Measurements from ENCODE around the gene FBXO2.
"Not testable (repeated sequence)": the region's sequence is repeated elsewhere in the genome, so short reads cannot be mapped to it uniquely, and the experiment has no call there.

FBXO2 gene

GRCh38 chr1:11616766-11617165 is 37.5 kb downstream of the FBXO2 start:
- in situ Hi-C loops (cut with MboI; ENCODE audit: low sequenced_read_pairs, unreplicated experiment) = no loop called here
- no peak for DNase-seq (ENCODE audit: low spot score)

GRCh38 chr1:11615090-11615489 is 39.1 kb downstream of the FBXO2 start:
- in situ Hi-C loops (cut with MboI; ENCODE audit: low sequenced_read_pairs, unreplicated experiment) = no loop called here
- DNase-seq (ENCODE audit: low spot score) = no peak
- TF ChIP-seq, protein P1, sequence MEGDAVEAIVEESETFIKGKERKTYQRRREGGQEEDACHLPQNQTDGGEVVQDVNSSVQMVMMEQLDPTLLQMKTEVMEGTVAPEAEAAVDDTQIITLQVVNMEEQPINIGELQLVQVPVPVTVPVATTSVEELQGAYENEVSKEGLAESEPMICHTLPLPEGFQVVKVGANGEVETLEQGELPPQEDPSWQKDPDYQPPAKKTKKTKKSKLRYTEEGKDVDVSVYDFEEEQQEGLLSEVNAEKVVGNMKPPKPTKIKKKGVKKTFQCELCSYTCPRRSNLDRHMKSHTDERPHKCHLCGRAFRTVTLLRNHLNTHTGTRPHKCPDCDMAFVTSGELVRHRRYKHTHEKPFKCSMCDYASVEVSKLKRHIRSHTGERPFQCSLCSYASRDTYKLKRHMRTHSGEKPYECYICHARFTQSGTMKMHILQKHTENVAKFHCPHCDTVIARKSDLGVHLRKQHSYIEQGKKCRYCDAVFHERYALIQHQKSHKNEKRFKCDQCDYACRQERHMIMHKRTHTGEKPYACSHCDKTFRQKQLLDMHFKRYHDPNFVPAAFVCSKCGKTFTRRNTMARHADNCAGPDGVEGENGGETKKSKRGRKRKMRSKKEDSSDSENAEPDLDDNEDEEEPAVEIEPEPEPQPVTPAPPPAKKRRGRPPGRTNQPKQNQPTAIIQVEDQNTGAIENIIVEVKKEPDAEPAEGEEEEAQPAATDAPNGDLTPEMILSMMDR (IDR thresholded peaks at IDR 0.05; ENCODE audit: borderline replicate concordance, control extremely low read depth, extremely low read depth, insufficient read depth, missing control alignments) = no peak

More at GRCh38 chr1:11616766-11617165, 37.5 kb downstream of the FBXO2 start:
- TF ChIP-seq, protein P1 (IDR thresholded peaks at IDR 0.05; ENCODE audit: borderline replicate concordance, control extremely low read depth, extremely low read depth, insufficient read depth, missing control alignments) = no peak

DNA sequence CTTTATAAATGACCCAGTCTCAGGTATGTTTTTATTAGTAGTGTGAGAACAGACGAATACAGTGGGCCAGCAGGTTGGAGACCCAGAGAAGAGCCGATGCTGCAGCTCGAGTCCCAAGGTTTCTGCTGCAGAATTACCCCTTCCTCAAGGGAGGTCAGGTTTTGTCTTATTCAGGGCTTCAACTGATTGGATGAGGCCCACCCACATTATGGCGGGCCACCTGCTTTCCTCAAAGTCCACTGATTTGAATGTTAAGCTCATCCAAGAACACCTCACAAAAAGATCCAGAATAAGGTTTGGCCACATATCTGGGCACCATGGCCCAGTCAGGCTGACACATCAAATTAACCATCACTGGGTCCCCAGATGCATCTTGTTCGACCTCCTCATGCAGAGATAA is 40.9 kb downstream of the FBXO2 start:
- in situ Hi-C loops (cut with MboI; ENCODE audit: low sequenced_read_pairs, unreplicated experiment) = no loop called here
- DNase-seq (ENCODE audit: low spot score) = no peak
- TF ChIP-seq, protein P1 (IDR thresholded peaks at IDR 0.05; ENCODE audit: borderline replicate concordance, control extremely low read depth, extremely low read depth, insufficient read depth, missing control alignments) = no peak

GRCh38 chr1:11611638-11612327 is 42.4 kb downstream of the FBXO2 start:
- no peak for DNase-seq (ENCODE audit: low spot score)
- in situ Hi-C loops (cut with MboI; ENCODE audit: low sequenced_read_pairs, unreplicated experiment) = no loop called here
- TF ChIP-seq, protein P1 (IDR thresholded peaks at IDR 0.05; ENCODE audit: borderline replicate concordance, control extremely low read depth, extremely low read depth, insufficient read depth, missing control alignments) = no peak

- TF ChIP-seq, protein P1 (IDR thresholded peaks at IDR 0.05; ENCODE audit: borderline replicate concordance, control extremely low read depth, extremely low read depth, insufficient read depth, missing control alignments) = no peak
- no peak for DNase-seq (ENCODE audit: low spot score)
- in situ Hi-C loops (cut with MboI; ENCODE audit: low sequenced_read_pairs, unreplicated experiment) = no loop called here
Measured at GRCh38 chr1:11610629-11611180, 43.5 kb downstream of the FBXO2 start.

GRCh38 chr1:11609378-11609777 is 44.9 kb downstream of the FBXO2 start:
- DNase-seq (ENCODE audit: low spot score); in situ Hi-C loops (cut with MboI; ENCODE audit: low sequenced_read_pairs, unreplicated experiment): not testable (repeated sequence)

DNA sequence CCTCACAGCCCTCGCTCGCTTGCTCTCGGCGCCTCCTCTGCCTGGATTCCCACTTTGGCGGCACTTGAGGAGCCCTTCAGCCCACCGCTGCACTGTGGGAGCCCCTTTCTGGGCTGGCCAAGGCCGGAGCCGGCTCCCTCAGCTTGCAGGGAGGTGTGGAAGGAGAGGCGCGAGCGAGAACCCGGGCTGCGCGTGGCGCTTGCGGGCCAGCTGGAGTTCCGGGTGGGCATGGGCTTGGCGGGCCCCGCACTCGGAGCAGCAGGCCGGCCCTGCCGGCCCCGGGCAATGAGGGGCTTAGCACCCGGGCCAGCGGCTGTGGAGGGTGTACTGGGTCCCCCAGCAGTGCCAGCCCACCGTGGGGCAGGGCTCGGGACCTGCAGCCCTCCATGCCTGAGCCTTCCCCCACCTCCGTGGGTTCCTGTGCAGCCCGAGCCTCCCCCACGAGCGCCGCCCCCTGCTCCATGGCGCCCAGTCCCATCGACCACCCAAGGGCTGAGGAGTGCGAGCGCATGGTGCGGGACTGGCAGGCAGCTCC is 45.6 kb downstream of the FBXO2 start:
- DNase-seq (ENCODE audit: low spot score); in situ Hi-C loops (cut with MboI; ENCODE audit: low sequenced_read_pairs, unreplicated experiment): not testable (repeated sequence)

Data from GM13976 (cell line).